Measurements from ENCODE around the gene CLSTN2. TPM values are rescaled to one million over a fixed set of nuclear protein-coding genes. Genes with fewer than 3 reads are reported as not detected.

The CLSTN2 gene
- polyA plus RNA-seq, 4 donors = under 0.01 to 1.2 (median 0.84) TPM; not detected in 1

- DNase-seq (no peak), FAIRE-seq (no peak)
- Histone ChIP-seq H3K27me3 (ENCODE audit: control insufficient read depth in 3 of 3, insufficient read depth in 3 of 3, low read length in 3 of 3) (no peaks in the 10 kb centered on the region), H3K36me3 (ENCODE audit: control insufficient read depth in 3 of 3, insufficient read depth in 2 of 3, low read depth in 1 of 3, low read length in 3 of 3) (no peaks in the 10 kb centered on the region), H3K27ac (ENCODE audit: low read depth in 1 of 3, low read length in 2 of 3) (no peak overlapping the region), H3K9me3 (ENCODE audit: control insufficient read depth in 2 of 2, insufficient read depth in 1 of 2, low read depth in 1 of 2, low read length in 1 of 2) (no peaks in the 10 kb centered on the region), H3K4me1 (ENCODE audit: control insufficient read depth in 3 of 3, insufficient read depth in 2 of 3, low read depth in 1 of 3, low read length in 2 of 3) (no peaks in the 10 kb centered on the region), H3K4me3 (ENCODE audit: low read depth in 1 of 3, low read length in 3 of 3) (no peak overlapping the region)
- WGBS, 3 donors = 58 to 68% (median 62%) methylated on average over 7 of the region's 7 CpGs
Observed at GRCh38 chr3:140443073-140443472, 508.1 kb downstream of the CLSTN2 start.

- DNase-seq (no peak), FAIRE-seq (no peak)
- no peaks in the 10 kb centered on the region for H3K27me3 ChIP-seq (ENCODE audit: control insufficient read depth in 3 of 3, insufficient read depth in 3 of 3, low read length in 3 of 3)
- WGBS, 3 donors = 54 to 68% (median 68%) methylated on average over 3 of the region's 3 CpGs
- H3K27ac ChIP-seq (ENCODE audit: low read depth in 1 of 3, low read length in 2 of 3) = no peak overlapping the region
- H3K4me1 ChIP-seq (ENCODE audit: control insufficient read depth in 3 of 3, insufficient read depth in 2 of 3, low read depth in 1 of 3, low read length in 2 of 3) = no peaks in the 10 kb centered on the region
- H3K4me3 ChIP-seq (ENCODE audit: low read depth in 1 of 3, low read length in 3 of 3) = no peak overlapping the region
- H3K9me3 ChIP-seq (ENCODE audit: control insufficient read depth in 2 of 2, insufficient read depth in 1 of 2, low read depth in 1 of 2, low read length in 1 of 2) = no peaks in the 10 kb centered on the region
- no peaks in the 10 kb centered on the region for H3K36me3 ChIP-seq (ENCODE audit: control insufficient read depth in 3 of 3, insufficient read depth in 2 of 3, low read depth in 1 of 3, low read length in 3 of 3)
Observed at GRCh38 chr3:140443806-140444205, 508.8 kb downstream of the CLSTN2 start.

DNA sequence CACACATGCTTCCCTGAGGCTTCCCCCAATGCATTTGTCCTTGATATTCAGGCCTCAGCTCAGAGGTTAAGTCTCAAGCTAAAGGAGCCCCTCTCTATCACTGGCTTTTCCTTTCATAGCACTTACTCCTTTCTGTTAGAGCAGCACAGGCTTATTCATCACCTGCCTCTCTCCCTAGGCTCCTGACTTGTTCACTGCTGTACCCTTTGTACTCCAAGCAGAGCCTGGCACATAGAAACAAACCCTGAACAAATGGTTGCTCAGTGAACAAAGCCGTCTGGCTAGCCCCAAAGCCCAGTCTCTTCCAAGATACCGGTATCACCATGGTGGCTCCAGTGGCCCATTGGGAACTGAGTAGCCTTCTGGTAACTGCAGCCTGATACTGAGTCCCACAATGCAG is 511.7 kb downstream of the CLSTN2 start:
- WGBS, 3 donors = 86 to 93% (median 87%) methylated on average over 2 of the region's 2 CpGs
- no peak for FAIRE-seq

GRCh38 chr3:140447136-140447535 is 512.2 kb downstream of the CLSTN2 start:
- H3K9me3 ChIP-seq (ENCODE audit: control insufficient read depth in 2 of 2, insufficient read depth in 1 of 2, low read depth in 1 of 2, low read length in 1 of 2) = no peaks in the 10 kb centered on the region
- no peaks in the 10 kb centered on the region for H3K4me1 ChIP-seq (ENCODE audit: control insufficient read depth in 3 of 3, insufficient read depth in 2 of 3, low read depth in 1 of 3, low read length in 2 of 3)
- FAIRE-seq (no peak), DNase-seq (no peak)
- no peaks in the 10 kb centered on the region for H3K36me3 ChIP-seq (ENCODE audit: control insufficient read depth in 3 of 3, insufficient read depth in 2 of 3, low read depth in 1 of 3, low read length in 3 of 3)
- no peaks in the 10 kb centered on the region for H3K27me3 ChIP-seq (ENCODE audit: control insufficient read depth in 3 of 3, insufficient read depth in 3 of 3, low read length in 3 of 3)
- 86 to 91% (median 86%) methylated on average over 6 of the region's 6 CpGs for WGBS, 3 donors
- H3K27ac ChIP-seq (ENCODE audit: low read depth in 1 of 3, low read length in 2 of 3) = no peak overlapping the region
- H3K4me3 ChIP-seq (ENCODE audit: low read depth in 1 of 3, low read length in 3 of 3) = no peak overlapping the region

More for the DNA sequence above, 511.7 kb downstream of the CLSTN2 start:
- DNase-seq = no peak
- H3K4me3 ChIP-seq (ENCODE audit: low read depth in 1 of 3, low read length in 3 of 3) = no peak overlapping the region
- no peaks in the 10 kb centered on the region for H3K27me3 ChIP-seq (ENCODE audit: control insufficient read depth in 3 of 3, insufficient read depth in 3 of 3, low read length in 3 of 3)
- H3K9me3 ChIP-seq (ENCODE audit: control insufficient read depth in 2 of 2, insufficient read depth in 1 of 2, low read depth in 1 of 2, low read length in 1 of 2) = no peaks in the 10 kb centered on the region
- H3K4me1 ChIP-seq (ENCODE audit: control insufficient read depth in 3 of 3, insufficient read depth in 2 of 3, low read depth in 1 of 3, low read length in 2 of 3) = no peaks in the 10 kb centered on the region
- no peaks in the 10 kb centered on the region for H3K36me3 ChIP-seq (ENCODE audit: control insufficient read depth in 3 of 3, insufficient read depth in 2 of 3, low read depth in 1 of 3, low read length in 3 of 3)
- no peak overlapping the region for H3K27ac ChIP-seq (ENCODE audit: low read depth in 1 of 3, low read length in 2 of 3)

- H3K4me3 ChIP-seq (ENCODE audit: low read depth in 1 of 3, low read length in 3 of 3) = no peak overlapping the region
- H3K27ac ChIP-seq (ENCODE audit: low read depth in 1 of 3, low read length in 2 of 3) = no peak overlapping the region
- no peaks in the 10 kb centered on the region for H3K9me3 ChIP-seq (ENCODE audit: control insufficient read depth in 2 of 2, insufficient read depth in 1 of 2, low read depth in 1 of 2, low read length in 1 of 2)
- no peaks in the 10 kb centered on the region for H3K36me3 ChIP-seq (ENCODE audit: control insufficient read depth in 3 of 3, insufficient read depth in 2 of 3, low read depth in 1 of 3, low read length in 3 of 3)
- H3K4me1 ChIP-seq (ENCODE audit: control insufficient read depth in 3 of 3, insufficient read depth in 2 of 3, low read depth in 1 of 3, low read length in 2 of 3) = no peaks in the 10 kb centered on the region
- DNase-seq (no peak), FAIRE-seq (no peak)
- no peaks in the 10 kb centered on the region for H3K27me3 ChIP-seq (ENCODE audit: control insufficient read depth in 3 of 3, insufficient read depth in 3 of 3, low read length in 3 of 3)
- 15 to 70% (median 43%) methylated on average over 3 of the region's 3 CpGs for WGBS, 3 donors
Observed at GRCh38 chr3:140448001-140448400, 513.0 kb downstream of the CLSTN2 start.

GRCh38 chr3:140449413-140450256 is 514.6 kb downstream of the CLSTN2 start:
- Histone ChIP-seq H3K27ac (ENCODE audit: low read depth in 1 of 3, low read length in 2 of 3) (no peak overlapping the region), H3K4me1 (ENCODE audit: control insufficient read depth in 3 of 3, insufficient read depth in 2 of 3, low read depth in 1 of 3, low read length in 2 of 3) (no peaks in the 10 kb centered on the region), H3K27me3 (ENCODE audit: control insufficient read depth in 3 of 3, insufficient read depth in 3 of 3, low read length in 3 of 3) (no peaks in the 10 kb centered on the region), H3K9me3 (ENCODE audit: control insufficient read depth in 2 of 2, insufficient read depth in 1 of 2, low read depth in 1 of 2, low read length in 1 of 2) (no peaks in the 10 kb centered on the region), H3K36me3 (ENCODE audit: control insufficient read depth in 3 of 3, insufficient read depth in 2 of 3, low read depth in 1 of 3, low read length in 3 of 3) (no peaks in the 10 kb centered on the region), H3K4me3 (ENCODE audit: low read depth in 1 of 3, low read length in 3 of 3) (no peak overlapping the region)
- DNase-seq (no peak), FAIRE-seq (no peak)
- WGBS, 3 donors = 68 to 75% (median 73%) methylated on average over 5 of the region's 5 CpGs

- no peak for FAIRE-seq
- 77 to 82% (median 80%) methylated on average over 2 of the region's 2 CpGs for WGBS, 3 donors
- H3K36me3 ChIP-seq (ENCODE audit: control insufficient read depth in 3 of 3, insufficient read depth in 2 of 3, low read depth in 1 of 3, low read length in 3 of 3) = no peaks in the 10 kb centered on the region
Observed at GRCh38 chr3:140453750-140454149, 518.8 kb downstream of the CLSTN2 start.

GRCh38 chr3:140455521-140456214 is 520.7 kb downstream of the CLSTN2 start:
- Histone ChIP-seq H3K27ac (ENCODE audit: low read depth in 1 of 3, low read length in 2 of 3) (no peak overlapping the region), H3K4me1 (ENCODE audit: control insufficient read depth in 3 of 3, insufficient read depth in 2 of 3, low read depth in 1 of 3, low read length in 2 of 3) (no peaks in the 10 kb centered on the region), H3K4me3 (ENCODE audit: low read depth in 1 of 3, low read length in 3 of 3) (no peak overlapping the region), H3K27me3 (ENCODE audit: control insufficient read depth in 3 of 3, insufficient read depth in 3 of 3, low read length in 3 of 3) (peaks cover 0 to 2% (median 0%) of the 10 kb centered on the region in 3 donors), H3K36me3 (ENCODE audit: control insufficient read depth in 3 of 3, insufficient read depth in 2 of 3, low read depth in 1 of 3, low read length in 3 of 3) (no peaks in the 10 kb centered on the region), H3K9me3 (ENCODE audit: control insufficient read depth in 2 of 2, insufficient read depth in 1 of 2, low read depth in 1 of 2, low read length in 1 of 2) (no peaks in the 10 kb centered on the region)
- FAIRE-seq (no peak), DNase-seq (no peak)
- 61 to 66% (median 65%) methylated on average over 5 of the region's 5 CpGs for WGBS, 3 donors

More at GRCh38 chr3:140453750-140454149, 518.8 kb downstream of the CLSTN2 start:
- Histone ChIP-seq H3K9me3 (ENCODE audit: control insufficient read depth in 2 of 2, insufficient read depth in 1 of 2, low read depth in 1 of 2, low read length in 1 of 2) (no peaks in the 10 kb centered on the region), H3K4me1 (ENCODE audit: control insufficient read depth in 3 of 3, insufficient read depth in 2 of 3, low read depth in 1 of 3, low read length in 2 of 3) (no peaks in the 10 kb centered on the region), H3K27me3 (ENCODE audit: control insufficient read depth in 3 of 3, insufficient read depth in 3 of 3, low read length in 3 of 3) (peaks cover 0 to under 1% (median 0%) of the 10 kb centered on the region in 3 donors), H3K4me3 (ENCODE audit: low read depth in 1 of 3, low read length in 3 of 3) (no peak overlapping the region), H3K27ac (ENCODE audit: low read depth in 1 of 3, low read length in 2 of 3) (no peak overlapping the region)
- no peak for DNase-seq
